SKM-1 (cell line): Measurements from ENCODE around the gene CACNA1D.
A peak's percentile ranks its signal among the peaks of the same experiment; 100 is the strongest.
"Not testable (repeated sequence)": the region's sequence is repeated elsewhere in the genome, so short reads cannot be mapped to it uniquely, and the experiment has no call there.

Experiments used
- DNase-seq: peaks from one replicate; lab custom pipeline; 2025; ENCODE audit not compliant: unreplicated experiment; lab: John Stamatoyannopoulos, UW

Gene CACNA1D

DNA sequence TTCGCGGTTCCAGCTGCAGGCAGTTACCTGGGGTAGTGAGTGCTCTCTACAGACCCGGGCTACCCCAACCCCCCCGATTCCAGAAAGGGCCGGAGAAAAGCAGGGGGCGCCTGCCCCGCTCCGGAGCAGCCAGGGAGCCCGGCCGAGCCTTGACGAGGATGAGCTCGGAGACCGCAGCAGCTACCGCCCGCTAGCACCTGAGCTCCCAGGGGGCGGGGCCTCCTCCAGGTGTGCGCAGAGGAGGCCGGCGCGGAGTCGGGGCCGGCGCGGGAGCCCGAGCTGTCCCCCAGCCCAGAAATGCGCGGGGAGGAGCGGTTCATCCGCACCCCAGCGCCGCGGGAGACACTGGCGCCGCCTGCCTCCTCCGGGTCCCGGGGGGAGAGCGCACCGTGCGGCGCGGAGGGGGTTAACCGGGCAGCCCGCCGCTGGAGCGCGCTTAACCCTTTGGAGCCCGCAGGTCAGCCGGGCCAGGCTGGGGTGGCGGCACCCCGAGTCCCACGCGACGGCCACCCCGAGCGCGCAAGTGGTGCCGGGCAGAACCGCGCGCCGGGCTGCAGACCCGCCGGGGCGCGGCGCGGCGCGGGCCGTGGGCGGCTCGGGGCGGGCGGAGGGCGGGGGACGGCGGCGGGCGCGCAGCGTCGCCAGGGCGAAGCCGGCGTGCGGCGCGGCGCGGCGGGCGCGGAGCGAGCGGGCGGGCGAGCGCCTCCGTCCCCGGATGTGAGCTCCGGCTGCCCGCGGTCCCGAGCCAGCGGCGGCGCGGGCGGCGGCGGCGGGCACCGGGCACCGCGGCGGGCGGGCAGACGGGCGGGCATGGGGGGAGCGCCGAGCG lies at the start of gene CACNA1D:
Gene CACNA1D (plus strand): TSS at position 649 of the 829 bp plus-strand sequence. CDS start 556 bp downstream, outside the sequence.
- DNase-seq: no peak

DNA sequence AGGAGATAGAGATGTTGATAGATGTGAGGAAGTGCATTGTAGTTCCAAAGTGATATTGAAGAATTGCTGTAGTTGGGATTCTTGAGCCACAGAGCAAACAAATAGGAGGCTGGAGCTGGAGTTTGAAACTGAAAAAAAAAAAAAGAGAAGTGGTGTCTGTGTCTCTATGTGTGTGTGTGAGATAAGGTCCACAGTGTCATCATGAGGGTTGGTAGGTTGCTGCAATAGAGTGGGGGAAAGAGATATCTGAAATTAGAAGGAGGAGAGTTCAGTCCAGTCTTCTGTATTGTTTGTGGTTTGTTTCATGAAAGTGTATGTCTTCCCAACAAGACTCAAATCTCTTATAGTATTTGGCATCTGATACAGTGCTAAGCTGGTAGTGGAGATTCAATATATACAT lies 37.3 kb upstream of the CACNA1D start:
- peak; percentile 74 for DNase-seq

DNA sequence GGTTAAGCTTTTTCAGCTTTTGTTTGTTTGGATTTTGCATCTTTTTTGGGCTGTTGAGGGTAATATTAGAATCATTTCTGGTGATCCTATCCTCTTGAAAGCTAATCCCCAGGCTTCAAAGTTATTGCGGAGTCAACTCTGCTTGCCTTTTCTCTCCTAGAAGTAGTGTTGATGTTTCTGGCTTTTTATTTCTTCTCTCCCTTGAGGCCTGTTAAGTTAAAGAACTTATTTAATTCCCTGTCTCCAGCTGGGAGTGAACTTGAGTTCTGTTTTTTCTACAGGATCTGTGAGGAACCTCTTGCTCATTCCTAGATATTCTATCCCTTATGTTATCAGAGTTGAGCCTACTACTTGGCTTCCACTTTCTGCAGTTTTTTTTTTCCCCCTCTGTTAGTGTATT lies 34.1 kb upstream of the CACNA1D start:
- DNase-seq: no peak

DNA sequence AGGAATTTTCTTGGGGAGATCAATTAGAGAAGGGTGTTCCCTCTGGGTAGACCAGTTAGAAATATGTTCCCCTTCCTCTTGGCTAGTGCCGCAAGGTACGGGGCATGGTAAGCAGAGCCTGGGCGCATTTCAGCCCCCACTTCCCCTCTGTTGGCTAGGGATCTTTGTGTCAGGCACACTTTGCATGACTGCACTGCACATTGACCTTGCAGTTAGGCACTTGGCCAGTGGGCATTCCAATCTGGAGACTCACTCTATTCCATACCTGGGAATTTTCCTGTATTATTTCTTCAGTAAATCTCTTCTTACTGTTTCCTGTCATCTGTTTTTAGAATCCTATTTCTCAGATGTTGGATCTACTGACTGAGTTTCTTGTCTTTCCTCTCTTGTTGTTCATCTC lies 30.0 kb upstream of the CACNA1D start:
- DNase-seq: no peak

DNA sequence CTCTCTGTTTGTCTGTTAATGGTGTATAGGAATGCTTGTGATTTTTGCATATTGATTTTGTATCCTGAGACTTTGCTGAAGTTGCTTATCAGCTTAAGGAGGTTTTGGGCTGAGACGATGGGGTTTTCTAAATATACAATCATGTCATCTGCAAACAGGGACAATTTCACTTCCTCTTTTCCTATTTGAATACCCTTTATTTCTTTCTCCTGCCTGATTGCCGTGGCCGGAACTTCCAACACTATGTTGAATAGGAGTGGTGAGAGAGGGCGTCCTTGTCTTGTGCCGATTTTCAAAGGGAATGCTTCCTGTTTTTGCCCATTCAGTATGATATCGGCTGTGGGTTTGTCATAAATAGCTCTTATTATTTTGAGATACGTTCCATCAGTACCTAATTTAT lies 24.7 kb upstream of the CACNA1D start:
- DNase-seq: not testable (repeated sequence)

DNA sequence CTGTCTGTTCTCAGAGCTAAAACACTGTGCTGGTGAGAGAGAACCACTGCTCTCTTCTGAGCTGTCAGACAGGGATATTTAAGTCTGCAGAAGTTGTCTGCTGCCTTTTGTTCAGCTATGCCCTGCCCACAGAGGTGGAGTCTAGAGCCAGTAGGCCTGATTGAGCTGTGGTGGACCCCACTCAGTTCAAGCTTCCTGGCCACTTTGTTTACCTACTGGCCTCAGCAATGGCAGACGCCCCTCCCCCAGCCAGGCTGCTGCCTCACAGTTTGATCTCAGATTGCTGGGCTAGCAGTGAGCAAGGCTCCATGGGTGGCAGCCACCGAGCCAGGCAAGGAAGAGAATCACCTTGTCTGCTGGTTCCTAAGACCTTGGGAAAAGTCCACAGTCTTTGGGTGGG lies 21.0 kb upstream of the CACNA1D start:
- no peak for DNase-seq

DNA sequence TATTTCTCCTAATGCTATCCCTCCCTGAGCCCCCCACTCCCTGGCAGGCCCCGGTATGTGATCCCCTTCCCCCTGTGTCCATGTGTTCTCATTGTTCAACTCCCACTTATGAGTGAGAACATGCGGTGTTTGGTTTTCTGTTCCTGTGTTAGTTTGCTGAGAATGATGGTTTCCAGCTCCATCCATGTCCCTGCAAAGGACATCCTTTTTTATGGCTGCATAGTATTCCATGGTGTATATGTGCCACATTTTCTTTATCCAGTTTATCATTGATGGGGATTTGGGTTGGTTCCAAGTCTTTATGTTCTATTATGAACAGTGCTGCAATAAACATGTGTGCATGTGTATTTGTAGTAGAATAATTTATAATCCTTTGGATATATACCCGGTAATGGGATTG lies 18.0 kb upstream of the CACNA1D start:
- not testable (repeated sequence) for DNase-seq

DNA sequence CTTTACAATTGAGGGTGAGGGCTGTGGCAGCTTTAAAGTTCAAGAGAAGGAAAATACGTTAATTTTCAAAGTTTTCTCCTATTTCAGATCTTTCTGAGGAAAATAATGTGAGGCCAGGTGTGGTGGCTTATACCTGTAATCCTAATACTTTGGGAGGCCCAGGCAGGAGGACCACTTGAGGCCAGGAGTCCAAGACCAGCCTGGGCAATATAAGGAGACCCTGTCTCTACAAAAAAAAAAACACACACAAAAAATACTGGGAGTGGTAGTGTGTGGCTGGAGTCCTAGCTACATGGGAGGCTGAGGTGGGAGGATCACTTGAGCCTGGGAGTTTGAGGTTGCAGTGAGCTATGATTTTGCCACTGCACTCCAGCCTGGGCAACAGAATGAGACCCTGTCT lies 16.7 kb upstream of the CACNA1D start:
- DNase-seq: not testable (repeated sequence)

DNA sequence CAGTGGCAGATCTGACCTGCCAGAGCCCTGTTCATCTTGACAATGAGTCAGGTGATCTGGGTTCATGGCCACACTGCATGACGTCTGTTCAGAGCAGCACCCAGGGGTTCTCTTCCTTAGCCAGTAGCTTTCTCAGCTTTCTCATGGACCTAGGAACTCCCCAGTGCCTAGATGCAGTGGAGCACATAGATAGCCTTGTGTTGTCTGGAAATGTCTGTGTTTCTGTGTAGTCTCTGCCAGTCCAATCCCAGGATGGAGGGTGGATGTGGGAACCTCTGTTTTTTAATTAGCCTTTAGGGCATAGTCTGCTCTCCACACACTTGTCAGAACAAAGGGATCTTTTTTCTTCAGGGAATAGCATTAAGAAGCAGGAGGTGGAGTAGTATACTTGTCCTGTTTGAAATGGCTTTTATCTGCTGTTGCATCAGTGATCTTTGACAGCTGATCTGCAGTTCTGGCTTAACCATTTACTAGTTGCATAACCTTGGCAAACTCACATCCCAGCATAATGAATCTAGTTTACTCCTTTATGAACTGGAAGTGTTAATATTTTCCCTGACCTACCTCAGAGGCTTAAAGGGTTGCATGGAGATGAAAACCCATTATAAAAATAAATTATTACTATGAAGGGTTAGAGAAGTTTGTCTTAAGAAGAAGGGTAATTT lies 16.1 kb upstream of the CACNA1D start:
- no peak for DNase-seq

DNA sequence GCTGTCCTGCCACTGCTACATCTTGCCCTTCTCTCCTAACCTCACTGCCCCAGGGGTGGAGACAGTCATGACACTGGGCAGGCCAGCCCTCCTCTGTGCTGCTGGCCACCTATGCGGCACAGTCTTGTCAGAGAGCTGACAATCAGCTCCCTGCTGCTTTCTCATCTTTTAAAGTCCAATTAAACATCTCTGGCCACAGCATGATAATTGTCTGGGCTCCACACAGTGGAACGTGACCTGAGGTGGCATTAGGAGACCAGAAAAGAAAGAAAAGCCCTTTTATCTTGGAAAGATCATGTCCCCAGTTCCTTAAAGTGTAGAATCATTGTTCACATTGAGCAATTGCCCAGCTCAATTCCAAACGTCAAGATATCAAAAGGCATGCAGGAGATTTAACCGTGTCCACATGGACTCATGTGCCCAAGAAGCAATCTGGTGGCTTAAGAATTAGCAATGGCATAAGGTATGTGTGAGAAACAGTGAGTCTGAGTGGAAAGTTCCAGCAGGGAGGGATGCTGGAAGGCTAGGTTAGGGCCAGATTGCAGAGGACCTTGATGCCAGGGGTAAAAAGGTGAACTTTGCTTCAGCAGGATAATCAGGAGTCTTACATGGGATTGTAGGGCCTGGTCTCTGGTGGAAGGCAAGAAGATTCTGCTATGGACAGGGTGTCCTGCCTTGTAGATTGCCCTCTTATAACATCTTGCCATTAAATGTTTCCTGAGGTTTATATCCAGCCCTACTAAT lies 15.3 kb upstream of the CACNA1D start:
- DNase-seq: no peak

DNA sequence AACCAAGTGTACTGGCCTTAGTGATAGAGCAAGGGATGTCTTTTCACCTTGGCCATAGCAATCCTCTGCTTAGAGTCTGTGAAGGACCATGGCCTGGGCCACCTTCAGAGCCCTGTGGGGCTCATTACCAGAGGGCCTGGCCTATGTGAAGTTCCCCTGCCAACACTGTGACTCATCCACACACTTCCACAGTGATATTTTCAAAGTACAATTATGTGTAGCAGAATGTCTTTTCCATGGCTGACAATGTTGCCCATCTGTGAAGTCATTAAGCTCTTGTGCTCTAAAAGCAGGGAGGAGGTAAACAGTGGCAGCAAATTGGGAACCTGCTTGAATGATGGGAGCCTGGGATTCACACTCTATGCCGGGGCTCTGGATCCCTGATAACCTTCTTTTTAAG lies 12.2 kb upstream of the CACNA1D start:
- DNase-seq: no peak

DNA sequence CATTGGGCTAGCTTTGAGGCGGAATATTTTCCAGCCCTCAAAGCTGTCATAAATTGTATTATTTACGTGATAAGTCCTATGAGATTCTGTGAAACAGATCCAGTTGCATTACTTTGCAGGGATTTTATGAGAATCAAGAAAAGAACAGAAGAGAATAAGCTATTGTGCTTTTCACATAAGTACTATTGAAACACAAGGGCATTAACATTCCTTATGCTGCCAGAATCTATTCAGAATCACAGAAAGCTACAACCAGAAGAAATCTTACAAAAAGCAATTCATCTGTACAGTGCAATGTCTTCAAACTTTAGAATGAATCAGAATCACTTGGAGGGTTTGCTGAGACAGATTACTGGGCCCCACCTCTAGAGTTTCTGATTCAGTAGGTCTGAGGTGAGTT lies 10.6 kb upstream of the CACNA1D start:
- no peak for DNase-seq

DNA sequence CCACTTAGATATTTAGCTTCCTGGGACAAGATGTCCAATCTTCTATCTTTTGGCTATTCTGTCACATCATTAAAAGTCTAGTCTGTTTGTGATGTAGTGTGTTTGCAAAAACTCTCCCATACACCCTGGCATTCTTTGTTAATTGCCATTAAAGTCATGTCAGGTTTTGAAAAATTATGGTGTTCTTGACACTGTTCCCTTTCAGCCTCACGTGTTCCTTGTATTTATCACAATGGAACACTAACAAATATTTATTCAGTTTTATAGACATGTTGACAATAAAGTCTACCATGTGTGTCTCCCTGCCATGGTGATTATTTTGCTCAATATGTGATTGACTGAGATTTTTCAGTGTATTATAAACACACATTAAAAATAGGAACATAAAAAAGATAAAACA lies 9.4 kb upstream of the CACNA1D start:
- DNase-seq: no peak

DNA sequence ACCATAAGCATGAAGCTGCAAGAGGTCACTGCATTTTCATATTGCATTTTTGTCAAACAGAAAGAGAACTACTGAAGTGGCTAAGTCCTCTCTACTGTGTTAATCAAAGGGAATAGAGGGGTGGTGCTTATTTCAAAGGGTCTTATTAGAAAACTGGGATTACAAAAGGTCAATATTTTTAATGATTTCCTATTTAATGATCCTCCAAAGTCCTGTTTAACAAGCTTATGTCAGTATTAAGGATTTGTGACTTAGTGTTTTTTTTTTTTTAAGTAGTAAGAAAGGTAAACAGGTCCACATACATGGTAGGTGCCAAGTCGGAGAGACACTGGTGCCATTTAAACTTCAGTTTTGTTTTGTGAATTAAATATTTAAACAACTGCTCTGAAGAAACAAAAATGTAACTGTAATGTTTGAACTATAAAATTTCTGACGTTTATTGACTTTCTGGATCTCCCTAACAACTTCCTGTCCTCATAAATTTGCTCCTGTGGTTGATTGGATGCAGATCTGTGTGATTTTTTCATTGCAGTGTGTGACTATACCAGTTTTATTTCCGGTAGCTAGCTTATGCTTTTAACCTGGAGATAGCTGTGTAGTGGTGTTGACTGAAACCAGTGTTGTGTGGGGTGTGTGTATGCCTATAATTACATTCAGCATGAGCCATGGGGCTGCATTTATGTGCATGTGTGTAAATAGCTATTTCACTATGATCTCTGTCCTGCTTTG lies 8.6 kb upstream of the CACNA1D start:
- DNase-seq: no peak

DNA sequence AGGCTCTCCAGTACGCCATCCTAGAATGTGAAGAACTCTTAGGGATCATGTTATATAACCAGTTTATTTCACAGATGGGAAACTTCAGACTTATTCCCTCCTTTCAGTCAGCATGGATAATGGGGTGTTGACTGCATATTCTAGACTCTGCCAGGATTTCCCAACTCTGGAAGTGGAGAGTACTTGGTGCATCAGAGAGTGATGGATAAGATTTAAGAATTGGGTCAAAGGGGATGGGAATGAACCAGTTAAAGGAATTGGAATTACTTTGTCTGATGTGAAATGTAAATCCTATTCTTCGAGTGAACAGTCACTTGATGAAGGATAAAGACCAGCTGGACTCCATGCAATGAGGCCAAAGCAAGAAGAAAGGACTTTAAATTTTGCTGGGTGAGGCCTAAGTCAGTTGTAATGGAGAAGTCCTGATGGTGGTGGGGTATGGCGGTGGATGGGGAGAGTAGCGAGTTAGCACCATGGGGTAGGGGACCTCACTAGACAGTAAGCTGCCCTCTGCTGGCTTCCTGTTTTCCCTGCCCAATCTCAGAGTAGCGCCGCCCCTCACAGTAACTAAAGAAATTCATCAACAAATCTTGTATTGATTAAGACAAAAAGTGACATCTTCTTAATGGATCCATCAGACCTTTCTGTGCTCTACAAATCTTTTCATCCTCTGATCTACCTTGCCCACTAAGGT lies 7.3 kb upstream of the CACNA1D start:
- DNase-seq: no peak

DNA sequence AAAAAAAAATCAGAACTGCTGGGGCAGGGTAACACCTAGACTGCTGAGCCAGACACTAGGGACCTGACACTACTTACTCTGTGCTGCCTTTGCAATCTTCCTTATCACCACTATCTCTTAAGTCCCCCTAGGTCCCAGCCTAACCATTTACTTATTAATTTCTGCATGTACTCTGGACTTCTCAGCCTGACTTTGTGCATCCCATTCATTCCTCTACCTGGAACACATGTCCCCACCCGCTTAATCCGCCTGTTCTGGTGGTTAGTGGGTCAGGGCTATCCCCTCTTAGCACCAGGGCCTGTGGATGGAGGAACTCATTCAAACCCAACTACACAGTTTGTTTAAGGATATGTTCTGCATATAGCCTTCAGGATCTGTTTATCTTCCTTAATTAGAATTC lies 5.0 kb upstream of the CACNA1D start:
- DNase-seq: no peak

DNA sequence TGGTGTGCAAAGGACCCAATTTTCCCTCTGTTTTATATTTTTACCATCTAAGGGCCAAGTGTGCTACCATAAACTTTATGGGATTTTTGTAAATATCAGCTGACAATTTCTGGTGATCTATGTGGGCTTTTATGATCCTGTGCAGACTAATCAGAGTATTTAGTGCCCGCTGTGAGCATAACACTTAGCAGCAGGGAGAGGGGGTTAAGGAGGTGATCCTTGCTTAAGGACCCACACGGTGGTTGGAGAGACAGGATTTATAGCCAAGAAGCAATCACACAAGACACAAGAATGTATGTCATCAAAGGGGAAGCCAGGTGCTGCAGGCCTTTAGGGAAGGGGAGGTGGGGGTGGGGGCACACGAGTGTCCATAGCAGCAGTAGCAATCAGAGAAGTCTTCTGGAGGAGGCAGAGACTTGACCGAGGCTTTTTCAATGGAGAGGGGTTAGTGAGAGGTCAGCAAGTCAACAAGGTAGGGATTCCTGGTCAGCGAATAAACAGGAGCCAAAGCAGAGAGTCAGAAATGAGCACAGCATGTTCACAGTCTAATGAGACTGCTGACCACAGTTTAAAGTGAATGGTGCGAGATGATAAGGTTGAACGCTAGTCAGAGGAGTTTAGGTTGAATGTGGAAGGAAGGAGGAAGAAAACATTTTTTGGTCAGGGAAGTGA lies 4.5 kb upstream of the CACNA1D start:
- DNase-seq: no peak

DNA sequence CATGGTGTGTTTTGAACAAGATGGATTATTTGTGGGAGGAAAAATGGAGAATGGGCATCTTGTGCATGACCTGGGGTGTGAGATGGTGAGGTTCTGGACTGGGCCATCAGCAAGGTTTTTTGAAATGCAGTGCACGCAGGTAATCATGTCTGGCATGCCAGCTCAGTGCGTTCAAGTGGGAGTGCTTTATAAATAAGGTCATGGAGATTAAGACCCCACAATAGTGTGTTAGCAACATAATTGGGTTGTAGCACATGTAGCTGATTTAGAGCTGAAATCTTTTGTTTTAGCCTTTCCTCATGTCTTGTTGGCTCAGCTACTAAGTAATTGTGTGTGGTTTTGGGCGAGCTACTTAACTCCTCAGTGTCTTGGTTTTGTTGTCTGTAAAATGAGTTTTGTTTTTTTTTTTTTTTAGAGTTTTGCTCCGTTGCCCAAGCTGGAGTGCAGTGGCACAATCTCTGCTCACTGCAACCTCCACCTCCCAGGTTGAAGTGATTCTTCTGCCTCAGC lies 3.9 kb upstream of the CACNA1D start:
- no peak for DNase-seq

DNA sequence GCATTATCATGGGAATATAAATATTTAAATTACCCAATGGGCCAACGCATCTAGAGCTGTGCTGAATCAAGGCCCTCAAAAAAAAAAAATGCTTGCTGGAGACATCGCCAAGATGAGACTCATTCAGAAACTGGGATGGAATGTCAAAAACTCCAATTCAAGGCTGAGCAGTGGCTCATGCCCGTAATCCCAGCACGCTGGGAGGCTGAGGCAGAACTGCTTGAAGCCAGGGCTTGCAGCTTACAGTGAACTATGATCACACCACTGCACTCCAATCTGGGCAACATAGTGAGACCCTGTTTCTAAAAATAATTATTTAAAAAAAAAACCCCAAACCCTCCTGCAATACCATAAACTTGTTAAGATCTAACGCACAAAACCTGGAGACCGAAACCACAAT lies 3.1 kb upstream of the CACNA1D start:
- DNase-seq: no peak

DNA sequence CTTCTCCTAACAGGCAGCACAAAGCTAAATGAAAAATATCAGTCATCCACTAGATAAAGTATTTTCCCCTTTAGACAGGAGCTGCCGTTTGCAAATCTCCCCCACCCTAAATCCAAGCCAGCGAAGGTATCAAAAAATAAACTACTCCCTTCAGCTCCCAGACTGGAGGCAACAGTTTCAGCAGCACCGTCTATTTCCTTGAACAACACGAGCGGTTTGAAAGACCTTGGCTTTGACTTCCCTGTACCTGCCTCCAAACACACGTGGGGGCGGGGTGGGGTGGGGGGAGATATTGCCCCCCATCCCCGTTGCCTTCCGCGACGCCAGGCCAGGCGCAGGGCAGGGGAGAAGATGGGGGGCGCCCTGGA lies 832 bp upstream of the CACNA1D start:
- DNase-seq: no peak
